Activated T-cell treated with anti-CD3 and anti-CD28 coated beads for 48 hours (primary cell): Measurements from ENCODE around the gene CENPF.
"Not testable (repeated sequence)": the region's sequence is repeated elsewhere in the genome, so short reads cannot be mapped to it uniquely, and the experiment has no call there.

Source experiments
- DNase-seq: peaks from one replicate; pipeline ENCODE4 v3.0.0-alpha.2; 2020; ENCODE audit warnings: low read depth

CENPF gene

DNA sequence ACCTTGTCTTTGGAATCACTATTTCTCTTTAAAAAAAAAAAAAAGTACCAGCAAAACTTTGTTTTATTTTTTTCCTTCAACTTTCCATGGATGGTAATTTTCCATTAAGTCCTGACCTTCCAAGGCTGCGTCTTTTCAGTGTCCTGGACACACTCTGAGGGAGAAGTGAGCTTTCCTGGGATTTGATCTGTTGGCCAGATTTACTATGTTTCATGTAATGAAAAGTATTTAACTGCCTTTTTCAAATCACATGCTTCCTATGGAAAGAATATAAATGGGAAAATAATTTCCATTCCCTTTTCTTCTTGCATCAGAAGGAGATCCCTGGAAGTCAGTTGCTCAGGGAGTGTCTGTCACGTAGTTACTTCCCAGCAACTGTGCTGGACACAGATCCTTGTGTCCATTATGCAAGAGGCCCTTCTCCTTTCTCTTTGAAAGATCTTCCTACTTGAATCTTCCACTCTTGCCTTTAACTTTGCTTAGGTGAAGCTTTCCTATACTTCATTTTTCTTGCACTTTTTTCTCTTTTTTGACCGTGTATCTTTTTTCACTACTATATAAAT is 59.3 kb downstream of the CENPF start:
- no peak for DNase-seq

DNA sequence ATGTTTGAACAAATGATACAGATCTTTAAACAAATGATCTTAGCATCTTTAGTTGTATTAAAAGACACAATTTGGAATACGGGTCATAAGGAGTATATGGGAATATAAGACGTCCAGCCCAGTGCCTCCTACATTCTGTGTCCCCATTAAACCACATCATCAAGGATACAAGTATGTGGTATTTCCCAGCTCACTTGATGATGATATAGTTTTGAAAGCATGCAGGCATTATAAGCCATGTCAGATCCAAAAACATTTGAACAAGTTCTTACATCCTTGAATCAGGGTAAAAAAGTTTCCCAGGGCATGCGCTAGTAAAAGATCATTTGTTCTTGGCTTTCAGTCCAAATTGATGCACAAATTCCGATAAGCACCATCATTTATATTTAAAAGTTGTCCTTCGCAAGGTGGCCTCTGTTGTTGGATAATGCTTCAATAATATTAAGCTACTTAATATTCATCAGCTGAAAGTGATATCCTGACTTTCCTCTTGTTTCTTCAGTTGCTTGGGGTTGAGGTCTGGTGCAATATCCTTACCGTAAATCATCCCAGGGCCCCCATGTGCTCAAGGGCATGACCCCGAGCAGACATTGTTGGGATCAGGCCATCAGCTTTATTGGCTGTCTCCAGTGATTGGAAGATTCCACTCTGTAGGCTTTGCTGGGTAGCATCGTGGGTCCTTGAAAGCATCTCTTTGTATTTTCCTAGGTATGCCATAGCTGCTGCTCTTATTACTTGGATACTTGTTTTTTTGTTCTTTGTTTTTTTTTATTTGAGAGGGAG is 61.8 kb downstream of the CENPF start:
- no peak for DNase-seq

DNA sequence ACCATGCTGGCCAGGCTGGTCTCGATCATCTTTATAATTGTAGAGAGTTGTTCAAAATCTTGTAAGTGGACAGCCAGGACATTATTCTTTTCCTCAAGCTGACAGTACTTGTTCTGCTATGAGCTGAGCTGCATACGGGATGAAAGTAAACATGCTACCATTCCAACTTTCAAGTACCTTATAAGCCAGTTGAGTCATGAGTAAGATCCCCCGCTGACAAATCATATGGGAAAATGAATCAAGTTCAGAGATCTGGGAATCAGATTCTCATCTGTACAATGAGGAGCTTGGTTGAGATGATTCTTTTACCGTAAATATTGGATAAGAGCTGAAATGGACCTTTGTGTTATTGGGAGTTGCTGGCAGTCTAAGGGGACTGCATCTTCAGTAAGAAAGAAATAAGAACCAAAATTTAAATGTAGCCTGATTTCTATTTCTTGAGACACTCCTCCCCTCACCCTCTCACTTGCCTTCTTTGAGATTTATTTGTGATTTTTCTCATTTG is 62.7 kb downstream of the CENPF start:
- DNase-seq, result no peak

DNA sequence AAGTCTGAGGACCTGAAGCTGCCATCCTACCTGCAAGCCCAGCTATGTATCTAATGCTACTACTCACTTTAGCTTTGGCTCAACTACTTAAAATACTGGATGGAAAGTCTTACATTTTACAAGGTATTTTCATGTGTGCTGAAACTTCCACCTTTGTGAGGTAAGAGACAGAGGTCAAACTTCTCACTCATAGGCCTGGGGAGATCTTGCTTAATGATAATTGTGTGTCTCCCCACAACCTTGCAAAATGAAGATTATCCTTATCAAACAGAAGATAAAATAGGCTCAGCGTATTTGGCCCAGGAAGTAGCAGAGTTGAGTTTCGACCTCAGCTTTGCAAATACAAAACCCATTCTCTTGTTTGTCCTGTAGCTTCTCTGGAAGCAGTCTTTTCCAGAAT is 63.7 kb downstream of the CENPF start:
- DNase-seq, result no peak

DNA sequence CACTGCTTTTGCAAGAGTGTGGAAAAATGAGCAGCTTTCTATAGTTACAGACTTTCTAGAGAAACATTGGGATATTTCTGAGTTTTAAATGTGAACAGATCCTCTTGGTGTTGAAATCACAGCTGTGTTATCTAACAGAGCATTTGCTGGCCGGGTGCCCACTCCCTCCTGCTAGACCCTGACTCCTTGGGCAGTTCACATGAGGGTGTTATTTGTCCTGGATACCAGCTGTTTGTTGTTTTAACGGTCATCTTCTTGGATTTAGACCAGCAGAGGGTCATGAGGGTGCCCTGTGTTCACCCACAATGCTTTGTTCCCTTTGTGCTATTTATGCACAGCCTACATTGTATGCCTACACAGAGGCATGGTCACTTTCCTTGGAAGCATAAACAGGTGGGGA is 67.1 kb downstream of the CENPF start:
- DNase-seq, result no peak

DNA sequence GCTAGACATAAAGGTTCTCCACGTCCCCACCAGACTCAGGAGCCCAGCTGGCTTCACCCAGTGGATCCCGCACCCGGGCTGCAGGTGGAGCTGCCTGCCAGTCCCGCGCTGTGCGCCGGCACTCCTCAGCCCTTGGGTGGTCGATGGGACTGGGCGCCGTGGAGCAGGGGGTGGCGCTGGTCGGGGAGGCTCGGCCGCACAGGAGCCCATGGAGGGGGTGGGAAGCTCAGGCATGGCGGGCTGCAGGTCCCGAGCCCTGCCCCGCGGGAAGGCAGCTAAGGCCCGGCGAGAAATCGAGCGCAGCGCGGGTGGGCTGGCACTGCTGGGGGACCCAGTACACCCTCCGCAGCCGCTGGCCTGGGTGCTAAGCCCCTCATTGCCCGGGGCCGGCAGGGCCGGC is 70.0 kb downstream of the CENPF start:
- not testable (repeated sequence) for DNase-seq

DNA sequence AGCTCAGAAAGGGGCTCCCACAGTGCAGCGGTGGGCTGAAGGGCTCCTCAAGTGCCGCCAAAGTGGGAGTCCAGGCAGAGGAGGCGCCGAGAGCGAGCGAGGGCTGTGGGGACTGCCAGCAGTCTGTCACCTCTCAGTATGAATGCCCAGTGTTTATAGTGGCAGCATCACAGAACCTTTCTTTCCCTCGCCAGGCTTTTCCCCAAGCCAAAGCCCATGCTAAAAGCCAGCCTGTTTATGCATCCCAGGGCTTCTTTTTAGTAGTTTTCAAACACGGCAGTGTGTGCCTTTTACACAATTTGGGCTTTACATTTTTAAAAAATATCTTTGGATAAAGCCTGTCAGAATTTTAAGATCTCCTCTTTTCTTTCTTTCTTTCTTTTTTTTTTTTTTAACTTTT is 70.6 kb downstream of the CENPF start:
- DNase-seq, result no peak

GRCh38 chr1:214675524-214675923 is 72.5 kb downstream of the CENPF start:
- DNase-seq, result not testable (repeated sequence)

DNA sequence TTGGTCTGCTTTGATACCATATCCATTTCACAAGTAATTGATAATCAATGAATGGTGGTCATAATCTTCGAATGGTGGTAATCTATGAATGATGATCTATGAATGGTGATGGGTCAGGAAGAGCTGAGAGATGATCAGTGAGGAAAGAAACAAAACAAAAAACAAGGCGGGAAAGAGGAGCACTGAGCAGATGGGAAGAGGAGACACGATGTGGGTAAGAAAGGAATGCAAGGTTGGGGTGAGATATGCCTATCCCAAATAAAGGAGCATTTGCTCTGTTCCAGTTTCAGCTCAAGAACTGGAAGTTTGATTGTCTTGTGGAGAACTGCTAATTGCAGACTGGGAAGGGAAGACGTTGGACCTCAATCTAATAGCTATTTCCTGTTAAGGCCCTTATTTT is 73.8 kb downstream of the CENPF start:
- DNase-seq, result no peak

- DNase-seq, result no peak
These were observed 75.0 kb downstream of the CENPF start for GRCh38 chr1:214677945-214678344.

- DNase-seq, result no peak
These were observed 75.4 kb downstream of the CENPF start for GRCh38 chr1:214678386-214678785.

- DNase-seq, result no peak
These were observed 80.6 kb downstream of the CENPF start for GRCh38 chr1:214683621-214684020.

- DNase-seq, result no peak
These were observed 82.9 kb downstream of the CENPF start for GRCh38 chr1:214685906-214686305.

- no peak for DNase-seq
These were observed 83.5 kb downstream of the CENPF start for GRCh38 chr1:214686497-214686896.

- DNase-seq, result no peak
These were observed 85.9 kb downstream of the CENPF start for GRCh38 chr1:214688891-214689290.

GRCh38 chr1:214694769-214695168 is 91.8 kb downstream of the CENPF start:
- no peak for DNase-seq

GRCh38 chr1:214698559-214698958 is 95.6 kb downstream of the CENPF start:
- no peak for DNase-seq

GRCh38 chr1:214700437-214700836 is 97.4 kb downstream of the CENPF start:
- DNase-seq, result no peak

DNA sequence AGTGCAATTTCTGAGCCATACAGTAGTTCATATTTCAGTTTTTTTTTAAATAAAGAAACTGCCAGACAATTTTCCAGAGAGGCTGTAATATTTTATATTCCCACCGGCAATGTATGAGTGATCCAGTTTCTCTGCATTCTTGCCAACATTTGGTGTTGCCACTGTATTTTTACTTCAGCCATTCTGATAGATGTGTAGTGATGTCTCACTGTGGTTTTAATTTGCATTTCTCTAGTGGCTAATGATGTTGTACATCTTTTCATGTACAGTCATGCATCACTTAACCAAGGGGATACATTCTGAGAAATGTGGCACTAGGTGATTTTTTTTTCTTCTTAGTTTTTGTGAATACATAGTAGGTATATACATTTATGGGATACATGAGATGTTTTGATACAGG is 99.6 kb downstream of the CENPF start:
- no peak for DNase-seq

GRCh38 chr1:214707306-214708087 is 104.5 kb downstream of the CENPF start:
- no peak for DNase-seq

GRCh38 chr1:214708321-214708955 is 105.4 kb downstream of the CENPF start:
- no peak for DNase-seq

DNA sequence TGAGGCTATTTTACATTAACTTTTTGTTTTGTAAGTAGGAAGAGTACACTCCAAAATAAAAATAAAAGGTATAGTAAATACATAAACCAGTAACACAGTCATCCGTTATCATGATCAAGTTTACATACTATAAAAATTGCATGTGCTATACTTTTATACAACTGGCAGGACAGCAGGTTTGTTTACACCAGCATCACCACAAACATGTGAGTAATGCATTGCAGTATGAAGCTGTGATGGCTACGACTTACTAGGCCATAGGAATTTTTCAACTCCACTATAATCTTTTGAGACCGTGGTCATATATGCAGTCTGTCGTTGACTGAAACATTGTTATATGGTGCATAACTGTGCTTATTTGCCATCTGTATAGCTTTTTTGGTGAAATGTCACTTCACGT is 106.2 kb downstream of the CENPF start:
- no peak for DNase-seq

DNA sequence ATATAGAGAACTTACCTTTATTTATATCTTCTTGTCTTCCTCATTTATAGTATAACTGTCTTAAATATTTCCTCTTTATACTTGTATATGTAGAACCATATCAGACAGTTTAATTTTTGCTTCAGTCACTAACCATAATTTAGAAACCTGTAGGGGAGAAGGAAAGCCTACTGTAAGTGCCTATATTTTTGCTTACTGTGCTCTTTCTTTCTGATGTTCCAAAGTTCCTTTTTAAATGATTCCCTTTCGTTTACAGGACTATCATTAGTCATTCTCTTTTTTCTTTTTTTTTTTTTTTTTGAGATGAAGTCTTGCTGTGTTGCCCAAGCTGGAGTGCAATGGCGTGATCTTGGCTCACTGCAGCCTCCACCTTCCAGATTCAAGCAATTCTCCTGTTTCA is 109.7 kb downstream of the CENPF start:
- no peak for DNase-seq
